Loucy (cell line): ENCODE measurements around the gene IDUA.

Experiments used
- H2AFZ ChIP-seq: fragments of 200-600 bp; sonication (generic); 2 replicates; pipeline ENCODE4 v1.6.0; 2016; ENCODE audit warnings: antibody characterized with exemption, mild to moderate bottlenecking, low read length, moderate library complexity
- H3F3A ChIP-seq: fragments of 200-600 bp; 2 replicates; pipeline ENCODE4 v1.6.0; 2016; ENCODE audit warnings: antibody characterized with exemption, low read depth, mild to moderate bottlenecking
- H3K27me3 ChIP-seq: fragments of 200-600 bp; sonication (generic); 2 replicates; pipeline ENCODE4 v1.6.1; 2014; ENCODE audit warnings: low read length, mild to moderate bottlenecking; ENCODE audit not compliant: insufficient read depth, poor library complexity, severe bottlenecking
- H3K36me3 ChIP-seq: fragments of 200-600 bp; sonication (generic); 2 replicates; pipeline ENCODE4 v1.6.1; 2016; ENCODE audit warnings: low read length; ENCODE audit not compliant: insufficient read depth
- H3K4me1 ChIP-seq: fragments of 200-600 bp; sonication (generic); 2 replicates; pipeline ENCODE4 v1.5.1; 2014; ENCODE audit warnings: low read length, mild to moderate bottlenecking; ENCODE audit not compliant: insufficient read depth, poor library complexity, severe bottlenecking
- H3K4me2 ChIP-seq: fragments of 200-600 bp; sonication (generic); 2 replicates; pipeline ENCODE4 v1.6.0; 2014; ENCODE audit warnings: antibody characterized with exemption, low read length, low read depth, mild to moderate bottlenecking; ENCODE audit not compliant: poor library complexity, severe bottlenecking
- H3K4me3 ChIP-seq: fragments of 200-600 bp; sonication (generic); 2 replicates; pipeline ENCODE4 v1.5.1; 2014; ENCODE audit warnings: low read length, mild to moderate bottlenecking, mixed read lengths; ENCODE audit not compliant: poor library complexity, severe bottlenecking
- H3K79me2 ChIP-seq: fragments of 200-600 bp; sonication (generic); 2 replicates; pipeline ENCODE4 v1.6.1; 2014; ENCODE audit warnings: low read length; ENCODE audit not compliant: insufficient read depth
- H3K9ac ChIP-seq: fragments of 200-600 bp; sonication (generic); 2 replicates; pipeline ENCODE4 v1.6.0; 2014; ENCODE audit warnings: mild to moderate bottlenecking, low read depth, low read length, moderate library complexity; ENCODE audit not compliant: poor library complexity, severe bottlenecking
- H3K9me2 ChIP-seq: fragments of 200-600 bp; sonication (generic); replicated peaks from 2 replicates; pipeline ENCODE4 v1.6.1; 2016; ENCODE audit warnings: low read depth, low read length, mixed read lengths
- H3K9me3 ChIP-seq: fragments of 200-600 bp; sonication (generic); 2 replicates; pipeline ENCODE4 v1.6.1; 2014; ENCODE audit warnings: mild to moderate bottlenecking, antibody characterized with exemption, low read length, low read depth; ENCODE audit not compliant: insufficient read depth
- H4K20me1 ChIP-seq: fragments of 200-600 bp; sonication (generic); 2 replicates; pipeline ENCODE4 v1.6.0; 2014; ENCODE audit warnings: antibody characterized with exemption, low read length, mild to moderate bottlenecking; ENCODE audit not compliant: insufficient read depth, poor library complexity, severe bottlenecking
- CTCF ChIP-seq: fragments of 200-600 bp; sonication (generic); conservative IDR thresholded peaks from 2 replicates; pipeline ENCODE4 v1.5.1; 2014; ENCODE audit warnings: mild to moderate bottlenecking, antibody characterized with exemption, low read length
- EZH2phosphoT487 ChIP-seq: fragments of 200-600 bp; IDR thresholded peaks from 2 replicates; pipeline ENCODE4 v1.6.1; 2018; ENCODE audit warnings: antibody characterized with exemption, mild to moderate bottlenecking, moderate library complexity, borderline replicate concordance

Gene IDUA

GRCh38 chr4:960636-961350, 26.1 kb upstream of the IDUA start:
- Histone ChIP-seq H3K36me3 (no peaks in the 10 kb centered on the region), H3K9me3 (no peaks in the 10 kb centered on the region), H3K4me3 (no peak overlapping the region), H3K9me2 (no peaks in the 10 kb centered on the region), H2AFZ (no peak overlapping the region), H3F3A (no peaks in the 10 kb centered on the region), H3K4me1 (no peaks in the 10 kb centered on the region), H3K27me3 (no peaks in the 10 kb centered on the region), H3K79me2 (no peaks in the 10 kb centered on the region), H3K4me2 (no peak overlapping the region), H3K9ac (no peak overlapping the region), H4K20me1 (no peaks in the 10 kb centered on the region)
- no peak for TF ChIP-seq EZH2phosphoT487
- no peak for TF ChIP-seq CTCF

- no peaks in the 10 kb centered on the region for H3K9me3 ChIP-seq
- no peak overlapping the region for H3K4me2 ChIP-seq
- H3K9me2 ChIP-seq: no peaks in the 10 kb centered on the region
- no peaks in the 10 kb centered on the region for H3K4me1 ChIP-seq
- H3K36me3 ChIP-seq: no peaks in the 10 kb centered on the region
- no peaks in the 10 kb centered on the region for H3K79me2 ChIP-seq
- H4K20me1 ChIP-seq: no peaks in the 10 kb centered on the region
- no peak for TF ChIP-seq EZH2phosphoT487
- TF ChIP-seq CTCF: no peak
- no peak overlapping the region for H3K4me3 ChIP-seq
- H2AFZ ChIP-seq: no peak overlapping the region
- H3K27me3 ChIP-seq: no peaks in the 10 kb centered on the region
- no peak overlapping the region for H3K9ac ChIP-seq
- H3F3A ChIP-seq: no peaks in the 10 kb centered on the region
Measured at GRCh38 chr4:961351-962230, 25.3 kb upstream of the IDUA start.

- H3K9ac ChIP-seq: no peak overlapping the region
- H3K79me2 ChIP-seq: no peaks in the 10 kb centered on the region
- no peak overlapping the region for H2AFZ ChIP-seq
- TF ChIP-seq EZH2phosphoT487: no peak
- no peak for TF ChIP-seq CTCF
- H3K9me3 ChIP-seq: no peaks in the 10 kb centered on the region
- no peak overlapping the region for H3K4me2 ChIP-seq
- H3K36me3 ChIP-seq: no peaks in the 10 kb centered on the region
- no peaks in the 10 kb centered on the region for H3K4me1 ChIP-seq
- H3K27me3 ChIP-seq: no peaks in the 10 kb centered on the region
- no peaks in the 10 kb centered on the region for H4K20me1 ChIP-seq
- H3F3A ChIP-seq: no peaks in the 10 kb centered on the region
- no peaks in the 10 kb centered on the region for H3K9me2 ChIP-seq
- no peak overlapping the region for H3K4me3 ChIP-seq
Measured at GRCh38 chr4:962231-963208, 24.3 kb upstream of the IDUA start.
